HepG2 (cell line): ENCODE results near the gene RPL36AL. TPM values are rescaled to one million over a fixed set of nuclear protein-coding genes. Genes with fewer than 3 reads are reported as not detected.
A peak's percentile ranks its signal among the peaks of the same experiment; 100 is the strongest.

Experiments
- CBX1 ChIP-seq: IDR thresholded peaks from one replicate; pipeline ENCODE4 v1.6.1; 2016; ENCODE audit warnings: antibody characterized with exemption, low read depth
- CENPX ChIP-seq: sonication (generic); formaldehyde crosslinking; IDR thresholded peaks from 2 replicates; pipeline ENCODE4 v1.9.0; 2021; ENCODE audit warnings: mild to moderate bottlenecking, missing genetic modification reagents, moderate library complexity
- CREB1 ChIP-seq, 2 experiments: fragments of 450-650 bp in 1 of 2; IDR thresholded peaks; 2 replicates each; pipeline ENCODE4 v1.6.1; 2016 to 2017; ENCODE audit warnings: control low read depth in 1 of 2, mild to moderate bottlenecking in 1 of 2, missing compliant biosample characterization in 1 of 2, missing genetic modification characterization in 1 of 2
- DR1 ChIP-seq: sonication (generic); formaldehyde crosslinking; IDR thresholded peaks from 2 replicates; pipeline ENCODE4 v1.8.0; 2021; ENCODE audit warnings: mild to moderate bottlenecking, missing genetic modification reagents, inconsistent platforms
- FOSL2 ChIP-seq: sonication (generic); formaldehyde crosslinking; IDR thresholded peaks from 2 replicates; pipeline ENCODE4 v1.4.0; 2020; ENCODE audit warnings: missing genetic modification reagents
- FOXK1 ChIP-seq: sonication (generic); formaldehyde crosslinking; IDR thresholded peaks from 2 replicates; pipeline ENCODE4 v1.4.0; 2020; ENCODE audit warnings: low read depth, missing genetic modification reagents, borderline replicate concordance
- HIVEP1 ChIP-seq: sonication (generic); formaldehyde crosslinking; IDR thresholded peaks from 2 replicates; pipeline ENCODE4 v1.4.0; 2020; ENCODE audit warnings: mild to moderate bottlenecking, missing genetic modification reagents
- HMG20A ChIP-seq: IDR thresholded peaks from 2 replicates; pipeline ENCODE4 v1.6.1; 2016; ENCODE audit warnings: borderline replicate concordance
- HOXA5 ChIP-seq: sonication (generic); formaldehyde crosslinking; IDR thresholded peaks from 2 replicates; pipeline ENCODE4 v1.4.0; 2020; ENCODE audit warnings: missing genetic modification reagents
- NFIC ChIP-seq: IDR thresholded peaks from 2 replicates; pipeline ENCODE4 v1.6.1; 2012; ENCODE audit warnings: mild to moderate bottlenecking, low read length, inconsistent platforms
- NFRKB ChIP-seq: fragments of 450-650 bp; IDR thresholded peaks from 2 replicates; pipeline ENCODE4 v1.6.1; 2017
- NR2F1 ChIP-seq, 2 experiments: fragments of 450-650 bp in 1 of 2; formaldehyde crosslinking in 1 of 2; IDR thresholded peaks; 2 replicates each; pipeline versions ENCODE4 v1.5.0 to v1.6.1; 2016 to 2020; ENCODE audit warnings: mild to moderate bottlenecking in 1 of 2, missing compliant biosample characterization in 1 of 2, missing genetic modification reagents in 1 of 2, moderate library complexity in 1 of 2
- RAD21 ChIP-seq: fragments of 450-650 bp; formaldehyde crosslinking; IDR thresholded peaks from 2 replicates; pipeline ENCODE4 v1.5.0; 2020; ENCODE audit warnings: mild to moderate bottlenecking
- TBP ChIP-seq: sonication (generic); formaldehyde crosslinking; IDR thresholded peaks from 2 replicates; pipeline ENCODE4 v1.5.0; 2020; ENCODE audit warnings: missing genetic modification reagents
- TCF12 ChIP-seq, 2 experiments: fragments of 450-650 bp in 1 of 2; sonication (generic) in 1 of 2; formaldehyde crosslinking in 1 of 2; IDR thresholded peaks; 2 replicates each; pipeline versions ENCODE4 v1.6.1 to v1.8.0; 2017 to 2022; ENCODE audit warnings: antibody characterized with exemption in 1 of 2, mild to moderate bottlenecking in 1 of 2, missing genetic modification reagents in 1 of 2, moderate library complexity in 1 of 2
- TCF7 ChIP-seq: sonication (generic); IDR thresholded peaks from 2 replicates; pipeline ENCODE4 v1.6.1; 2016; ENCODE audit warnings: antibody characterized with exemption, low read depth
- U2AF2 ChIP-seq: fragments of 200-400 bp; formaldehyde crosslinking; IDR thresholded peaks from 2 replicates; pipeline ENCODE4 v1.6.1; 2017; ENCODE audit warnings: low read depth, mild to moderate bottlenecking, low read length
- XRCC5 ChIP-seq: fragments of 200-400 bp; formaldehyde crosslinking; optimal IDR thresholded peaks from 2 replicates; pipeline ENCODE3; 2017; ENCODE audit warnings: mild to moderate bottlenecking, low read length
- ZMYM2 ChIP-seq: sonication (generic); formaldehyde crosslinking; IDR thresholded peaks from 2 replicates; pipeline ENCODE4 v1.8.0; 2022; ENCODE audit warnings: mild to moderate bottlenecking, missing genetic modification reagents
- ZNF3 ChIP-seq: IDR thresholded peaks from 2 replicates; pipeline ENCODE4 v1.7.0; 2017; ENCODE audit warnings: inconsistent platforms
- ZNF367 ChIP-seq: sonication (generic); formaldehyde crosslinking; IDR thresholded peaks from 2 replicates; pipeline ENCODE4 v1.4.0; 2020; ENCODE audit warnings: missing genetic modification reagents, borderline replicate concordance
- ZSCAN21 ChIP-seq: sonication (generic); formaldehyde crosslinking; IDR thresholded peaks from 2 replicates; pipeline ENCODE4 v1.8.0; 2022; ENCODE audit warnings: mild to moderate bottlenecking, missing genetic modification reagents, moderate library complexity, borderline replicate concordance
- polyA plus RNA-seq, 8 experiments: library from polyadenylated mRNA; depleted of rRNA in 3 of 8; stranded (reverse) in 7 of 8; unstranded in 1 of 8; fragments of >200 nt; fragmentation: Illumina TruSeq in 4 of 8; extraction: Trizol in 4 of 8; gene quantifications; 2 replicates each; pipeline versions ENCODE4 v1.2.1 to v1.2.3, GENCODE V29; 2011 to 2016; ENCODE audit warnings: low read depth in 4 of 8, missing spikeins in 1 of 8, mixed read lengths in 1 of 8; ENCODE audit not compliant: insufficient read depth in 1 of 8
- total RNA-seq, 5 experiments: library from RNA; depleted of rRNA; stranded (reverse); fragments of >200 nt; fragmentation: Illumina TruSeq; extraction: Trizol; gene quantifications; 2 replicates each; pipeline ENCODE4 v1.2.3, GENCODE V29; 2016; ENCODE audit warnings: low read depth in 1 of 5
- TF ChIP-seq, protein P1 (sequence below): sonication (generic); formaldehyde crosslinking; IDR thresholded peaks from 2 replicates; pipeline ENCODE4 v1.5.0; 2020; ENCODE audit warnings: missing genetic modification reagents
- TF ChIP-seq, protein P2 (sequence below): sonication (generic); formaldehyde crosslinking; IDR thresholded peaks from 2 replicates; pipeline ENCODE4 v1.8.1; 2023; ENCODE audit warnings: missing genetic modification reagents, mild to moderate bottlenecking, borderline replicate concordance
- TF ChIP-seq, protein P3 (sequence below): sonication (generic); formaldehyde crosslinking; IDR thresholded peaks from 2 replicates; pipeline ENCODE4 v1.5.0; 2020; ENCODE audit warnings: mild to moderate bottlenecking, low read depth, missing genetic modification reagents, borderline replicate concordance
- TF ChIP-seq, protein P4 (sequence below): sonication (generic); formaldehyde crosslinking; IDR thresholded peaks from 2 replicates; pipeline ENCODE4 v1.4.0; 2020; ENCODE audit warnings: missing genetic modification reagents, mild to moderate bottlenecking, borderline replicate concordance
- TF ChIP-seq, protein P5 (sequence below): sonication (generic); formaldehyde crosslinking; IDR thresholded peaks from 2 replicates; pipeline ENCODE4 v1.5.1; 2020; ENCODE audit warnings: missing genetic modification reagents, mild to moderate bottlenecking, borderline replicate concordance

The RPL36AL gene
- total and polyA plus RNA-seq, 2 of the 13 experiments (the other 11 are each of a cell fraction or from before 2014, with no cell fraction given), result 90.0 to 294 TPM

DNA sequence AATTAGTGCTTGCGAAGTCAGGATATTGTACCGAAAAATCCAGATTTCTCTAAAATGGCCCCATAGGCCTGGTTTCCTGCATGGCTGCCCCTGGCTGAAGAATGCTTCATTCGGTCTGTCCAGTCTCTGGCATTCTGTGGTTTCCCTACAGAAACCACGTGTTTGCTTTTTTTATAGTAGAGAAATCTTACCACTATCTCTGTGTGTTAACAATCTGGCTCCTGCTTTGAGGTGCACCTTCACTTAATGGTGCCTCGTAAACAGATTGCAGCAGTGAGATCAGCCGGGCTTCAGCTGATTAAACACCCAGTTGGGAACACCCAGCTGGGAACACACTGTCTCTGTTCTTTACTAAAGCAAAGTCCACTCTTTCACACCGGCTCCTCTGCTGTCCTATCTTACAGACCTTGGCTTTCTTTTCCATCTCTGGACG lies 21.3 kb upstream of the RPL36AL start (continued):
- TF ChIP-seq ZNF3 (CRISPR knock-in tag) (no peak; the same call in 1 of the 2 replicates), CREB1 (IDR thresholded peaks at IDR 0.05) (no peak), CREB1 (CRISPR knock-in tag; IDR thresholded peaks at IDR 0.05) (peak; percentile 60), U2AF2 (no peak), NR2F1 (CRISPR knock-in tag; IDR thresholded peaks at IDR 0.05) (no peak), ZSCAN21 (CRISPR knock-in tag) (no peak), ZMYM2 (no peak), FOSL2 (peak; percentile 67), NFIC (no peak), CBX1 (no peak), TBP (no peak), TCF7 (peak; percentile 67), FOXK1 (CRISPR knock-in tag) (peak; percentile 81; the same call in 1 of the 2 replicates), NFRKB (no peak), ZNF367 (CRISPR knock-in tag) (0 out of 2 replicates have a peak, but pooled peaks have one; percentile 47), HOXA5 (CRISPR knock-in tag) (no peak), RAD21 (no peak), CENPX (CRISPR knock-in tag) (no peak), XRCC5 (peak; percentile 30), HIVEP1 (CRISPR knock-in tag) (peak; percentile 83; the same call in 1 of the 2 replicates), HMG20A (peak; percentile 86; the same call in 1 of the 2 replicates), TCF12 (IDR thresholded peaks at IDR 0.05) (no peak), TCF12 (CRISPR knock-in tag; IDR thresholded peaks at IDR 0.05) (peak; percentile 87; the same call in 1 of the 2 replicates), DR1 (CRISPR knock-in tag) (no peak)
- TF ChIP-seq, protein P1, sequence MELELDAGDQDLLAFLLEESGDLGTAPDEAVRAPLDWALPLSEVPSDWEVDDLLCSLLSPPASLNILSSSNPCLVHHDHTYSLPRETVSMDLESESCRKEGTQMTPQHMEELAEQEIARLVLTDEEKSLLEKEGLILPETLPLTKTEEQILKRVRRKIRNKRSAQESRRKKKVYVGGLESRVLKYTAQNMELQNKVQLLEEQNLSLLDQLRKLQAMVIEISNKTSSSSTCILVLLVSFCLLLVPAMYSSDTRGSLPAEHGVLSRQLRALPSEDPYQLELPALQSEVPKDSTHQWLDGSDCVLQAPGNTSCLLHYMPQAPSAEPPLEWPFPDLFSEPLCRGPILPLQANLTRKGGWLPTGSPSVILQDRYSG, result no peak
- TF ChIP-seq, protein P2, sequence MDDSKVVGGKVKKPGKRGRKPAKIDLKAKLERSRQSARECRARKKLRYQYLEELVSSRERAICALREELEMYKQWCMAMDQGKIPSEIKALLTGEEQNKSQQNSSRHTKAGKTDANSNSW (CRISPR knock-in tag), result no peak
- TF ChIP-seq, protein P3, sequence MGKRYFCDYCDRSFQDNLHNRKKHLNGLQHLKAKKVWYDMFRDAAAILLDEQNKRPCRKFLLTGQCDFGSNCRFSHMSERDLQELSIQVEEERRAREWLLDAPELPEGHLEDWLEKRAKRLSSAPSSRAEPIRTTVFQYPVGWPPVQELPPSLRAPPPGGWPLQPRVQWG (CRISPR knock-in tag), result no peak
- TF ChIP-seq, protein P4, sequence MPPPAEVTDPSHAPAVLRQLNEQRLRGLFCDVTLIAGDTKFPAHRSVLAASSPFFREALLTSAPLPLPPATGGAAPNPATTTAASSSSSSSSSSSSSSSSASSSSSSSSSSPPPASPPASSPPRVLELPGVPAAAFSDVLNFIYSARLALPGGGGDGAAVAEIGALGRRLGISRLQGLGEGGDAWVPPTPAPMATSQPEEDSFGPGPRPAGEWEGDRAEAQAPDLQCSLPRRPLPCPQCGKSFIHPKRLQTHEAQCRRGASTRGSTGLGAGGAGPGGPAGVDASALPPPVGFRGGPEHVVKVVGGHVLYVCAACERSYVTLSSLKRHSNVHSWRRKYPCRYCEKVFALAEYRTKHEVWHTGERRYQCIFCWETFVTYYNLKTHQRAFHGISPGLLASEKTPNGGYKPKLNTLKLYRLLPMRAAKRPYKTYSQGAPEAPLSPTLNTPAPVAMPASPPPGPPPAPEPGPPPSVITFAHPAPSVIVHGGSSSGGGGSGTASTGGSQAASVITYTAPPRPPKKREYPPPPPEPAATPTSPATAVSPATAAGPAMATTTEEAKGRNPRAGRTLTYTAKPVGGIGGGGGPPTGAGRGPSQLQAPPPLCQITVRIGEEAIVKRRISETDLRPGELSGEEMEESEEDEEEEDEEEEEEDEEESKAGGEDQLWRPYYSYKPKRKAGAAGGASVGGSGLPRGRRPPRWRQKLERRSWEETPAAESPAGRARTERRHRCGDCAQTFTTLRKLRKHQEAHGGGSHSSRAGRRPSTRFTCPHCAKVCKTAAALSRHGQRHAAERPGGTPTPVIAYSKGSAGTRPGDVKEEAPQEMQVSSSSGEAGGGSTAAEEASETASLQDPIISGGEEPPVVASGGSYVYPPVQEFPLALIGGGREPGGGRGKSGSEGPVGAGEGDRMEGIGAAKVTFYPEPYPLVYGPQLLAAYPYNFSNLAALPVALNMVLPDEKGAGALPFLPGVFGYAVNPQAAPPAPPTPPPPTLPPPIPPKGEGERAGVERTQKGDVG (CRISPR knock-in tag), result no peak; the same call in 1 of the 2 replicates
- TF ChIP-seq, protein P5, sequence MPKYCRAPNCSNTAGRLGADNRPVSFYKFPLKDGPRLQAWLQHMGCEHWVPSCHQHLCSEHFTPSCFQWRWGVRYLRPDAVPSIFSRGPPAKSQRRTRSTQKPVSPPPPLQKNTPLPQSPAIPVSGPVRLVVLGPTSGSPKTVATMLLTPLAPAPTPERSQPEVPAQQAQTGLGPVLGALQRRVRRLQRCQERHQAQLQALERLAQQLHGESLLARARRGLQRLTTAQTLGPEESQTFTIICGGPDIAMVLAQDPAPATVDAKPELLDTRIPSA (CRISPR knock-in tag), result no peak
